Left renal pelvis (tissue), 4 donors: Measurements from ENCODE around the gene CALML6. TPM values are rescaled to one million over a fixed set of nuclear protein-coding genes. Genes with fewer than 3 reads are reported as not detected.

Experiments
- DNase-seq, 4 donors: peaks; one replicate each; pipeline ENCODE4 v3.0.0-alpha.2; 2013; ENCODE audit warnings: low read depth in 4 of 4, low spot score in 3 of 4
- polyA plus RNA-seq, 4 donors: library from polyadenylated mRNA; unstranded; fragments of 120-200 nt; gene quantifications; one replicate each; pipeline ENCODE4 v1.2.1, GENCODE V29; 2013; ENCODE audit not compliant: insufficient read length in 4 of 4

The CALML6 gene
- polyA plus RNA-seq, 4 donors, result 0.18 to 1.2 (median 0.42) TPM

DNA sequence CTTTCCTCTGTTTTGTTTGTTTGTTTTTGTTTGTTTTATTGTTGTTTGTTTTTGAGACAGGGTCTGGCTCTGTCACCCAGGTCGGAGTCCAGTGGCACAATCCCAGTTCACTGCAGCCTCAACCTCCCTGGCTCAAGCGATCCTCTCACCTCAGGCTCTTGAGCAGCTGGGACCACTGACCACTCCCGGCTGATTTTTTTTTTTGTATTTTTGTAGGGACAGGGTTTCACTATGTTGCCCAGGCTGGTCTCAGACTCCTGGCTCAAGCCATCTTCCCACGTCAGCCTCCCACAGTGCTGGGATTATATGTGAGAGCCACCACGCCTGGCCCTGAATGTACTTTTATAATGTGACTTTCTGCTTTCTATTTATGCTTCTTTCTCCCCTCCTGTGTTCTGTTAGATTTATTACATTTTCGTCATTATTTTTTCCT lies 5.0 kb upstream of the CALML6 start:
- no peak for DNase-seq

DNA sequence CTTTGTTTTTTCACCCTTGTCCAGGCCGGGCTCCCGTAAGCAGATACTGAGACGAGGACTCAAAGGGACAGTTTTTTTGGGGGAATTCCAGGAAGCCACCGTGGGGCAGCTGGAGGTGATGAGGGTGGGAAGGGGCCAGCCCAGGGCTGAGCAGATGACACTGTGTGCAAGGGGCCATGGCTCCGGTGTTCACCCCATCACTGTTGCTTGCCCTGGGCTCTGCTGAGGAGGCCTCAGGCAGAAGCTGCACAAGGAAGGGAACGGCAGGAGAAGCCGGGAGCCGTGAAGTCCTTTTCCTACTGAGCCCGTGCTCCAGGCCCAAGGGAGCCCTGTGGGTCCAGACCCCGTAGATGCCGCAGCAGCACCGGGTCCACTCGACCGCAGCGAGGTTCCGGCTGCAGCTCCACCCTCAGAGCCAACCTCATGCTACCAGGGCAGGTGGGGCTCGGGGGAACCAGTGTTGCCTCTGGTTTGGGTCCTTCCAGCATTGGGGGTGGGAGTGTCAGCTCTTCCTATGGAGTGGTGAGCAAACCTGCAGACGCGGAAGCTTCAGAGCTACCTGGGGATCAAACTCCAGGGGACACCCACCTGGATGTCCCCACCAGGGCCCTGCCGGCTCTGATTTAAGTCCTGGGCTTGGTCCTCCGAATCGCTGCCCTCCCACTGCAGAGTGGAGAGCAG lies 4.3 kb upstream of the CALML6 start:
- DNase-seq, result no peak

GRCh38 chr1:1911350-1912041 lies 3.6 kb upstream of the CALML6 start:
- no peak for DNase-seq

DNA sequence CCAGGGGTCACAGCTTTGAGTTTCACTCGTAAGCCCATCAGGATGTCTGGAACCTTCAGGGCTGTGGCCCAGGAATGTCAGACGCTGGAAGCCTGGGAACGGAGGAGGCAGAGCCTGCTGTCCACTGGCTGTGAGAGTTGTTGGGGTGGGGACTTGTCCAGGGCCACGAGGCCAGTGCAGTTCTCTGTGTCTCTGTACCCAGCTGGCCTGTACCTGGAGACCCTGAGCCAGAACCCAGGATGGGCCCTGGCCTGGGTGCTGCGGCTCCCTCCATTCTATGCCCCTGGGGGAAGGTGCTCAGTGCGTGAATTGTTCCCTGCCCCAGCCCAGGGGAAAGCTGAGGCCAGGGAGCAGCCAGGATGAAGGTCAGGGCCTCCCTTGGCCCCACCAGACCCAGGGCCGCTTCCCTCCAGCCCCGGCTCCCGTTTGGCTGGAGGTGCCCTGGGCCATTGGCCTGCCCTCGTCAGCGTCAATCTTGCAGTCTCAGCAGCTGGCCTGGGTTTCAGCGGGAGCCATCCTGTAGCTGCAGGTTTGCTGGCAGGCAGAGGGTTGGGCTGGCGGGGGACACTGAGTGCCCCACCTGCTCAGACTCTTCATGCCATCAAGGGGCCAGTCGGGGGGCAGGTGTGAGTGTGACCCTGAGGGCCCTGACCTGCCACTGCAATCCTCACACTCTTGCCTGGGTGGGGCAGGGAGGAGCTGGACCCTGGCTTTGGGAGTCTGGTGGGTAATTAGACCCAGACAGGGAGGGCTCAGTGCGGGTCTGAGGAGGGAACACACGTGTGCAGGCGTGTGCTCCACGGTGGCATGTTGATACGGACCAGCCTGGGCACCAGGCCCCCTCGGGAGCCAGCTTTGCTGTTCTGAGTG lies 724 bp upstream of the CALML6 start:
- DNase-seq, result no peak

DNA sequence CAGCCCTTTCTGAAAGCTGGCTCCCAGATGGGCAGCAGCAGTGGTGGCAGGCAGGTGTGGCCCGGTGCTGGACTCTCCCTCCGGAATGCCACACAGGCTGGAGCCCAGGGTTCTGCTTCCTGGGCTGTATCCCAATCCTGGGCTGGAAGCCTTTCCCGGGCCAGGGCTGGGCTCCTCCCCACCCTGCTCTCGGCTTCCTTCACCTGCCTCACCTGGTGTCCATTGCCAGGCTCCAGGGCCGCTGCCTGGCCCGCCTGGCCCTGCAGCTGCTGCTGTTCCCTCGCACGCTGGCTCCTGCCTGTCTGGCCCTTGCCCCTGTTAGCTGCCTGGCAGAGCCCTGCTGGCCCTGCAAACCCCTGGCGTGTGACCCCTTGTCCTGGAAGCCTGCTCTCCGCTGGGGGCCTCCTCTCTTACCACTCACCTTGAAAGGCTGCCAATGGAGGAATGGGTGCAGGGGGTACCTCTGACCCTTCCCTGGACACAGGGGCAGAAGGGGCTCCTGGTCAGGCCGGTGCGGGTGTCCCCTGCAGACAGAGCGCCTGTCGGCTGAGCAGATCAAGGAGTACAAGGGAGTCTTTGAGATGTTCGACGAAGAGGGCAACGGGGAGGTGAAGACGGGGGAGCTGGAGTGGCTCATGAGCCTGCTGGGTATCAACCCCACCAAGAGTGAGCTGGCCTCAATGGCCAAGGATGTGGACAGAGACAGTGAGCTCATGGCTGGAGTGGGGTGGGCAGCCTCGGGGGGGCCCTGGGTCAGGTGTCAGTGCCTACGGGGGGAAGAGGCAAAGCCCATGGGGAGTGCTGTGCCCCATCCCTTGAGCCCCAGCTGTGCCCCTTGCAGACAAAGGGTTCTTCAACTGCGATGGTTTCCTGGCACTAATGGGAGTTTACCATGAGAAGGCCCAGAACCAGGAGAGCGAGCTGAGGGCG lies 1.1 kb downstream of the CALML6 start:
- no peak for DNase-seq

DNA sequence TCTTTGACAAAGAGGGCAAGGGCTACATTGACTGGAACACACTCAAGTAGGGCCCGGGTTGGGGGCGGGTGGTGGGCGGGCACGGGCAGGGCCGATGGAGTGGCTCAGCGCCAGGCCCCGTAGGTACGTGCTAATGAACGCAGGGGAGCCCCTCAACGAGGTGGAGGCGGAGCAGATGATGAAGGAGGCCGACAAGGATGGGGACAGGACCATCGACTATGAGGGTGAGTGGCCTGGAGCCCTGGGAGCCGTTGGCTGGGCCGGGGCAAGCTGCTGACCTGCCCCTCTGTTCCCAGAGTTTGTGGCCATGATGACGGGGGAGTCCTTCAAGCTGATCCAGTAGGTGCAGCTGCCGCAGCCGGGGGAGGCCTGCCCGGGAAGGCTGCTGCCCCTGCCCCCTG lies 1.8 kb downstream of the CALML6 start:
- no peak for DNase-seq

DNA sequence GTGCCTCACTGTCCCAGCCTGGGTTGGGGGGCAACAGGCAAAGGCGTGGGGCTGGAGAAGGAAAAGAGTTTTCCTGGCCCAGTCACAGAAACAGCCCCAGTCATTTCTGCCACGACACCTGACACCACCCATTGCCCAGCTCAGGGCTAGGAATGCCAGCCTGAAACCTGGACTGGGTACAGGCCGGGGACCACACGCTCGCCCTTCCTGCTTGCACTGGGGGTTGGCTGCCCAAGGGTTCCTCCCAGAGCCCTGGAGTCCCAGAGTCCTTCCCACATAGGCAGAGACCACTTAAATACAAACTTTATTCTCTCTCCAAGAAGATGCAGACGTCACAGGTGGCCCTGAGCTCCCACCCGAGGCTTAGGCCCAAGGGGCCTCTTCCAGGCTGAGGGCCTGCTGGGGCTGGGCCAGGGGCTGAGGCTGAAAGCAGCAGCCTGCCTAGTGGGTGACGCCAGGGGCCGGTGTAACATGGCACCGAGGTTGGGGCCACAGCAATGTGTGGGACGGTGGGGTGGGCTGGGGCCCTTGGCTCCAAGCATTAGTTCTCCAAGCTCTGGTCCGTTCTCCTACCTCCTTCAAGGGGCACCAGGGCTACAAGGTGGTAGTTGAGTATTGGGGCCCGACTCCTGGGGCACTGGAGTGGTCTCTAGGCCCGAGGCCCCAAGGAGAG lies 2.4 kb downstream of the CALML6 start:
- no peak for DNase-seq

- DNase-seq, result no peak
Observed at GRCh38 chr1:1917995-1918900, 3.2 kb downstream of the CALML6 start.

DNA sequence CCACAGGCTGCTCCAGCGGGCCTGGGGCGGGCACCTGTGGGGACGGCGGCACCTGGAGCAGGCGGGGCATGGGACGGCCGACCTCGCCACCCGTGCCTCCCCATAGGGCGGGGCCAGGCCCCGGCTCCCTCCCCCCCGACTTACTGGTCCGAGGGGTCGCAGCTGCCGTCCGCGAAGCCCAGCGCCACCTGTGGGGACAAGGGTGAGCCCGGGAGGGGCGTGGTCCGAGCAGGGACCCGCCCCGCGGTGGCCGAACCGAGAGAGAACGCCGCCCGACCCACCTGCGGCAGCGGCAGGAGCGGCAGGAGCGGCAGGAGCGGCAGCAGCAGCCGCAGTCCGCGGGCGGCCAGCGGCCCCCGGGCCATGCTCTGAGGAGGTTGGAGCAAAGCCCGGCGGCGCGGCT lies 3.8 kb downstream of the CALML6 start, which contains the start of gene TMEM52:
TMEM52 (minus strand) TSS at position 379 of the 403 bp plus-strand sequence; CDS start at position 365, 14 bp downstream.
- no peak for DNase-seq

GRCh38 chr1:1919304-1920056 lies 4.4 kb downstream of the CALML6 start:
- DNase-seq, result peak; percentile 90 to 95 (median 94)

DNA sequence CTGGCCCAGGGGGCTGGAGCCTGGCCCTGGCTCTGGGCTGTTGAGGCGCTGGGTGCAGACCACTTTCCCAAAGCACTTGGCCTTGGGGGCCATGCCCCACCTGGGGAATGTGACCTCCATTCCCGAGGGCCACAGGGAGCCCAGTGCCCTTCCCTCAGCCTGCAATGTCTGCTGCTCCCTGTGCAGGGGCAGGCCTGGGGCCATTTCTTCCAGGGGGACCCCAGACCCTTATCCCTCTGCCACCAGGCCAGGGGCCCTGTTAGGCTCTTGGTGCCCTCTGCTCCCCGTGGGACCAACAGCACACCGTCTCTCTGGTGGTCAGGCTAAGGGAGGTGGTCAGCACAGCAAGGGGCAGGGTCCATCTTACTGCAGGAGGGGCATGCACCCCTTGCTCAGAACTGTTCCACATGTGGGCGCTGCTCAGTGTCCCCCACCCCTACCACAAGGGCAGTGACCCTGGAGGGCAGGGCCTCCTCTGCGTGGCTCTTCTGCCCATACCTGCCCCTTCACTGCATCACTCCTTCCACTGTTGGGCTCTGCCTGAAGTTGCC lies 5.1 kb downstream of the CALML6 start:
- DNase-seq, result no peak

DNA sequence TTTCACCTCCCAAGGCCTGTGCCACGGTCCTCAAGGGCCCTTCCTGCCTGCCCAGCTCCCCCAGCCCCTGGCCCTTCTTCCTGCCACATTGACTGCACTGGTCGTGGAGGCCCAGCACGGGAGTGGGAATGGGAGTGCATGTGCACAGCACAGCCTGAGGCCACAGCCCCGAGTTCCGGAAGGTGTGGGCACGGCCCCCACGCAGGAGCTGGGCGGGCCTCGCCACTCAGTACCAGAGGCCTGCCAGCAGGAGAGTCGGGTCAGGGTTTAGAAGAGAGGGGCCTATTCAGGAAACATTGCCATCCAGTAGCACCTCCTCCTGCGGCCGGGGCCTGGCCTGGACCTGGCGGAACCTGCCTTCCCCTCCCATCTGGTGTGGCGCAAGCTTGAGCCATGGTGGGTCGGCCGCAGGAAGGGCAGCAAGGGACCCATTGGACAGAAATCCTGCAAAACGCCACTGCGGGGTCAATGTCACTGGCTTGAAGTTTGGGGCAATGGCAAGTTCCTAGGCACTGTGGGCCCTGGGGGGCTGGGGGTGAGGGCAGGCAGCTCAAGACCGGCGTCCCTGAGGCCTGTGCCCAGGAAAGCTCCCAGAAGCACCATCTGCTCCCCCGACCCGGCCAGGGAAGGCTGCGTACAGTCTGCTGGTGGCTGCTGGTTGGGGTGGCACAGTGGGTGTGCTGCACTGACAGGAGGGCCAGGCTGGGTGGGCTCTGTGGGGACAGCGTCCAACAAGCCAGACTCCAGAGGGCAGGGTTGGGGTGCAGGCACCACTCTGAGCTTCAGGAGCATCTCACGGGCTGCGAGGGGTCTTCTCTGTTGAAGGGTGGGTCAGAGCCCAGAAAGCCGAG lies 5.8 kb downstream of the CALML6 start:
- DNase-seq, result no peak

- no peak for DNase-seq
Observed at GRCh38 chr1:1921459-1921862, 6.4 kb downstream of the CALML6 start.

DNA sequence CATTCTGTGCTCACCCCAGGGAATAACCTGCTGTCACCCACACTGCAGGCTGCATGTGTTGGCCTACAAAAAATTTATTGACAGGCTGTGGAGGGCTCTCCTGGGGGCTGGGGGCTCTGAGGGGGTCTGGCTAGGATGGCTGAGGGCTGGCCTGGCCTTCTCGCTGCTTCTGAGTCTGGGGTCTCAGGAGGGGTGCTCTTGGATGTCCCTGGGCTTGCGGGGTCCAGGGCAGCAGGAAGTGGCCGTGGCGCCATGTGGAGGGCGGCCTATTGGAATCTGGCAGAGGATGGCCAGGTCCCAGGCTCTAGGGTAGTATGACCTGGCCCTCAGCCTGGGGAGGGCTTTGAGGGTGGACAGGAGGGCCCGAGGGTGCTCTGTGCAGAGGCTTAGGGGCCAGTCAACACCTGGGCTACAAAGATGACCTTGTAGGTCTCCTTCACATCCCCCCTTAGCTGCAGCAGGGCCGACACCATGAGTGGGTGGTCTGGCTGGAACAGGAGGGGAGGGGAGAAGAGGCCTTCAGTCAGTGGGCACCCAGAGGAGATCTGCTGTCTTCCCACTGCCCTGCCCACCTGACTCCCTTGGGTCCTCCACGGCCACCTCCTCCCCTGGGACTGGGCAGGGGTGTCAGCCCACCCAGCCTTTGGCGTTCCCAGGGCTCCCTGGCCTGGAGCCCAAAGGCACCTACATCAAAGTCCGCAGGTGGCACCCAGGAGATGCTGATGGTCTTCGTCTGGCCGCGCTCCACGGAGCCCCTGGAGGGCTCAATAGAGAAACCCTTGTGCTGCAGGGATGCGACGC lies 7.0 kb downstream of the CALML6 start:
- no peak for DNase-seq

- no peak for DNase-seq
Observed at GRCh38 chr1:1922702-1922955, 7.6 kb downstream of the CALML6 start.
